ENCODE measurements around the gene USP9X. TPM values are rescaled to one million over a fixed set of nuclear protein-coding genes. Genes with fewer than 3 reads are reported as not detected.
"Not testable (repeated sequence)": the region's sequence is repeated elsewhere in the genome, so short reads cannot be mapped to it uniquely, and the experiment has no call there.

Gene USP9X
- total and polyA plus RNA-seq, 2 donors (not counting 3 experiments of a cell fraction or from before 2014, with no cell fraction given): 13.7 to 66.8 TPM

- H3K4me1 ChIP-seq (ENCODE audit: control insufficient read depth, extremely low read depth, insufficient read depth, low read length); H3K9me3 ChIP-seq (replicated peaks; ENCODE audit: control insufficient read depth, insufficient read depth, low read length); BruUV-seq (replicated peaks); H3K36me3 ChIP-seq (ENCODE audit: control insufficient read depth in 2 of 2, extremely low read depth in 1 of 2, insufficient read depth in 2 of 2, low read length in 2 of 2); H3K27me3 ChIP-seq (ENCODE audit: control insufficient read depth in 2 of 2, insufficient read depth in 2 of 2, low read length in 2 of 2); H2AFZ ChIP-seq (ENCODE audit: low read depth, low read length); H3K9me1 ChIP-seq (replicated peaks; ENCODE audit: control insufficient read depth, extremely low read depth, insufficient read depth, low read length); H4K20me1 ChIP-seq (replicated peaks; ENCODE audit: control insufficient read depth, extremely low read depth, insufficient read depth, low read length); dilution Hi-C loops (cut with MboI; ENCODE audit: extremely low pct_ligation_motif_present, low sequenced_read_pairs); H3K9ac ChIP-seq (replicated peaks; ENCODE audit: extremely low read depth, insufficient read depth, low read length); FAIRE-seq; H3K4me3 ChIP-seq (replicated peaks in 1 of 3; ENCODE audit: insufficient read depth in 1 of 3, low read depth in 1 of 3, low read length in 3 of 3); H3K4me2 ChIP-seq (ENCODE audit: insufficient read depth, low read length); H3K27ac ChIP-seq (ENCODE audit: insufficient read depth, low read depth, low read length): not testable (repeated sequence)
- DNase-seq (ENCODE audit: low read depth, low spot score): peak; percentile 40
- ChIA-PET CTCF (interaction anchor here (0.7 to 2.8 kb wide), 43 partner anchors 10 to 571 kb away, joined by 3 to 56 read pairs (median 4); partner anchors contain the start of gene USP9X), POLR2A (interaction anchor here (0.9 kb wide), 1 partner anchor 30 kb away, joined by 3 read pairs; the partner anchor contains the start of gene USP9X)
- peaks cover 83% of the 10 kb centered on the region for H3K79me2 ChIP-seq (ENCODE audit: control insufficient read depth, insufficient read depth, low read length)
- intact Hi-C loops (cut with micrococcal nuclease): loop anchor here (1.0 to 10.0 kb wide), 6 partner anchors 100 to 571 kb away; no protein-coding TSS in a partner anchor
- TF ChIP-seq CTCF (IDR thresholded peaks at IDR 0.05; ENCODE audit: extremely low read depth in 1 of 2, insufficient read depth in 1 of 2, low read depth in 1 of 2, low read length in 2 of 2): peak; percentile 29 to 44
Measured at GRCh38 chrX:41115104-41115425, 29.8 kb downstream of the USP9X start.

- H3K4me2 ChIP-seq (ENCODE audit: insufficient read depth, low read length): no peak overlapping the region
- FAIRE-seq: no peak
- no peak for DNase-seq (ENCODE audit: low read depth, low spot score)
Measured at GRCh38 chrX:41116948-41117347, 31.7 kb downstream of the USP9X start.

More at GRCh38 chrX:41116948-41117347, 31.7 kb downstream of the USP9X start:
- ChIA-PET POLR2A (no interaction called here), CTCF (interaction anchor here (0.7 to 1.5 kb wide), 4 partner anchors 21 to 573 kb away, joined by 3 to 11 read pairs (median 3); no protein-coding TSS in a partner anchor)
- peaks cover 4% of the 10 kb centered on the region for H3K4me1 ChIP-seq (ENCODE audit: control insufficient read depth, extremely low read depth, insufficient read depth, low read length)
- no TSS peak for BruUV-seq (replicated peaks)
- no peaks in the 10 kb centered on the region for H3K9me1 ChIP-seq (replicated peaks; ENCODE audit: control insufficient read depth, extremely low read depth, insufficient read depth, low read length)
- dilution Hi-C loops (cut with MboI; ENCODE audit: extremely low pct_ligation_motif_present, low sequenced_read_pairs): no loop called here
- no peak overlapping the region for H2AFZ ChIP-seq (ENCODE audit: low read depth, low read length)
- H3K36me3 ChIP-seq (ENCODE audit: control insufficient read depth in 2 of 2, extremely low read depth in 1 of 2, insufficient read depth in 2 of 2, low read length in 2 of 2): no peaks in the 10 kb centered on the region
- no peak overlapping the region for H3K27ac ChIP-seq (ENCODE audit: insufficient read depth, low read depth, low read length)
- no peaks in the 10 kb centered on the region for H3K9me3 ChIP-seq (replicated peaks; ENCODE audit: control insufficient read depth, insufficient read depth, low read length)
- intact Hi-C loops (cut with micrococcal nuclease): loop anchor here (5.0 to 10.0 kb wide), 3 partner anchors 102 to 465 kb away; no protein-coding TSS in a partner anchor
- no peak overlapping the region for H3K4me3 ChIP-seq (replicated peaks in 1 of 3; ENCODE audit: insufficient read depth in 1 of 3, low read depth in 1 of 3, low read length in 3 of 3)
- H3K27me3 ChIP-seq (ENCODE audit: control insufficient read depth in 2 of 2, insufficient read depth in 2 of 2, low read length in 2 of 2): no peaks in the 10 kb centered on the region
- H4K20me1 ChIP-seq (replicated peaks; ENCODE audit: control insufficient read depth, extremely low read depth, insufficient read depth, low read length): no peaks in the 10 kb centered on the region
- TF ChIP-seq POLR2AphosphoS5 (IDR thresholded peaks at IDR 0.05; ENCODE audit: insufficient read depth, low read depth, low read length) (no peak), MAX (IDR thresholded peaks at IDR 0.05; ENCODE audit: insufficient read depth, insufficient read length) (no peak), FOS (IDR thresholded peaks at IDR 0.05; ENCODE audit: borderline replicate concordance, insufficient read depth, low read length) (no peak), CTCF (IDR thresholded peaks at IDR 0.05; ENCODE audit: extremely low read depth in 1 of 2, insufficient read depth in 1 of 2, low read depth in 1 of 2, low read length in 2 of 2) (no peak), JUN (IDR thresholded peaks at IDR 0.05; ENCODE audit: borderline replicate concordance, insufficient read depth, insufficient read length, low read depth) (no peak), MYC (IDR thresholded peaks at IDR 0.05; ENCODE audit: low read depth, low read length) (no peak), POLR2A (IDR thresholded peaks at IDR 0.05; ENCODE audit: low read depth, low read length) (no peak), EZH2 (IDR thresholded peaks at IDR 0.05; ENCODE audit: borderline replicate concordance, low read depth, low read length, severe bottlenecking) (no peak), GATA2 (IDR thresholded peaks at IDR 0.05; ENCODE audit: insufficient read depth, insufficient read length, low read depth, low read length) (no peak)
- H3K9ac ChIP-seq (replicated peaks; ENCODE audit: extremely low read depth, insufficient read depth, low read length): no peak overlapping the region
- H3K79me2 ChIP-seq (ENCODE audit: control insufficient read depth, insufficient read depth, low read length): peaks cover 84% of the 10 kb centered on the region
